Sigmoid colon (tissue), 7 donors: ENCODE data around the gene ZNF484. TPM values are rescaled to one million over a fixed set of nuclear protein-coding genes. Genes with fewer than 3 reads are reported as not detected.

Source experiments
- DNase-seq: peaks from one replicate; pipeline ENCODE4 v3.0.0-alpha.2; 2019
- H3K27ac ChIP-seq, 4 donors: fragments of 200-600 bp; sonication (generic); one replicate each; pipeline ENCODE4 v1.5.1; 2016 to 2019; ENCODE audit warnings: mild to moderate bottlenecking in 1 of 4
- H3K27me3 ChIP-seq, 3 donors: fragments of 200-600 bp; sonication (generic); one replicate each; pipeline ENCODE4 v1.5.1; 2019; ENCODE audit warnings: mild to moderate bottlenecking in 1 of 3
- H3K36me3 ChIP-seq, 4 donors: fragments of 200-600 bp; sonication (generic); one replicate each; pipeline ENCODE4 v1.5.1; 2016 to 2019
- H3K4me1 ChIP-seq, 4 donors: fragments of 200-600 bp; sonication (generic); one replicate each; pipeline ENCODE4 v1.5.1; 2017 to 2019
- H3K4me3 ChIP-seq, 4 donors: fragments of 200-600 bp; sonication (generic); one replicate each; pipeline ENCODE4 v1.5.1; 2017 to 2019; ENCODE audit warnings: mild to moderate bottlenecking in 2 of 4, moderate library complexity in 1 of 4
- H3K9me3 ChIP-seq, 4 donors: fragments of 200-600 bp in 3 of 4; sonication (generic) in 3 of 4; one replicate each; pipeline versions ENCODE4 v1.5.1 to v1.6.1; 2013 to 2019
- EP300 ChIP-seq, 4 donors: sonication (generic); formaldehyde crosslinking; IDR thresholded peaks; one replicate each; pipeline ENCODE4 v1.6.1; 2017; ENCODE audit warnings: antibody characterized with exemption in 4 of 4
- POLR2A ChIP-seq, 2 donors: fragments of 450-650 bp; IDR thresholded peaks; one replicate each; pipeline ENCODE4 v1.6.1; 2016; ENCODE audit warnings: antibody characterized with exemption in 2 of 2, mild to moderate bottlenecking in 2 of 2, moderate library complexity in 2 of 2
- POLR2AphosphoS5 ChIP-seq, 4 donors: sonication (generic); formaldehyde crosslinking; IDR thresholded peaks; one replicate each; pipeline ENCODE4 v1.6.1; 2017; ENCODE audit warnings: antibody characterized with exemption in 4 of 4
- WGBS, 2 donors: extraction: QIAGEN DNeasy Blood & Tissue Kit; methylation state at CpG; one replicate each; pipeline ENCODE4 v1.1.7; 2013; 5-methylcytosine and 5-hydroxymethylcytosine counted together
- intact Hi-C: fragments of 100-400 bp; cut with DNase I; formaldehyde crosslinking; loops from one replicate; pipeline ENCODE4 v1.15.1; 2023
- polyA plus RNA-seq, 3 donors: library from polyadenylated mRNA; stranded (reverse); fragments of 200-250 nt; gene quantifications; one replicate each; pipeline ENCODE4 v1.2.3, GENCODE V29; 2013
- small RNA-seq, 3 donors: library from RNA; depleted of rRNA; stranded (forward); fragments of <200 nt; gene quantifications; one replicate each; pipeline ENCODE3, GENCODE V24; 2016
- total RNA-seq, 4 donors: library from RNA; depleted of rRNA; stranded (reverse); fragments of >200 nt; gene quantifications; one replicate each; pipeline ENCODE4 v1.1.0, GENCODE V29; 2016
- TF ChIP-seq, protein P1 (sequence below), 4 experiments: fragments of 450-650 bp in 3 of 4; fragments of 200-600 bp in 1 of 4; IDR thresholded peaks; one replicate each; pipeline ENCODE4 v1.5.1; 2016 to 2019; ENCODE audit warnings: antibody characterized with exemption in 4 of 4, mild to moderate bottlenecking in 3 of 4, moderate library complexity in 2 of 4
- donor health status: healthy with polysubstance abuse.
- donor health status: Bipolar disorder and iron deficiency.
- donor health status: healthy.

Gene ZNF484
- total and polyA plus RNA-seq, 7 donors = 0.60 to 21.6 (median 11.2) TPM

DNA sequence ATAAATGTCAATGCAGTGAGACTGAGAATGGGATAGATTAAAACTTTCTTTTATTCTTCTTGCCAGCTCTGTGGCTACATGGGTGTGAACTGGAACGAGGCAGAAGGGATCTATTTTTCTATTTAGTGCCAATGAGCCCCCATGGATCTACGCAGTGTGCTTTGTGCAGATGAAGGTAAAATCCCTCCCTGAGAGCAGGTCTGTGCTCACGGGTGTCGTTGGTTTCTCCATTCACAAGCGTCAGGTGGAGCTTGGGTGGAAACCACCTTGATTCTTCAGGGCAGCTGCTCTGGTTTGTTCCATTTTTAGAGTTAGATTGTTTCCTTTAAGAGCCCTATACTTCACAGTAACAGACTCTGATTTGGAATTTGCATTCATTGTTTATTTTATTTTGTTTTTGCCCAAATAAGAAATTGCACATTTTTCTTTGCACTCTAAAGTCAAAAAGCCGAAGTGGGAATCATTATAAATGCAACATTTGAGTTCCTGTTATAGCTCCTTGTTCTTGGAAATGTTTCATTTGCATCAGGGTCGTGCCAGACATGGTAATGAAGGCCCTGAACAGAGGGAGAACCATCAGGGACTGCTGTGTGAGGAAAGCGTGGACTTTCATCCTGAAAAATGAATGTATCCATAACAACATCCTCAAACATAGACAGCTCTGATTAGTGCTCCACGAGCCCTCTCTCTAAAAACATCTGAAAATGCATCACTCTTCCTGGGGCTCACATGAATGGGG, 82.1 kb downstream of the ZNF484 start:
- H3K27me3 ChIP-seq = peaks cover 0 to 50% (median 0%) of the 10 kb centered on the region in 3 donors
- TF ChIP-seq, protein P1, sequence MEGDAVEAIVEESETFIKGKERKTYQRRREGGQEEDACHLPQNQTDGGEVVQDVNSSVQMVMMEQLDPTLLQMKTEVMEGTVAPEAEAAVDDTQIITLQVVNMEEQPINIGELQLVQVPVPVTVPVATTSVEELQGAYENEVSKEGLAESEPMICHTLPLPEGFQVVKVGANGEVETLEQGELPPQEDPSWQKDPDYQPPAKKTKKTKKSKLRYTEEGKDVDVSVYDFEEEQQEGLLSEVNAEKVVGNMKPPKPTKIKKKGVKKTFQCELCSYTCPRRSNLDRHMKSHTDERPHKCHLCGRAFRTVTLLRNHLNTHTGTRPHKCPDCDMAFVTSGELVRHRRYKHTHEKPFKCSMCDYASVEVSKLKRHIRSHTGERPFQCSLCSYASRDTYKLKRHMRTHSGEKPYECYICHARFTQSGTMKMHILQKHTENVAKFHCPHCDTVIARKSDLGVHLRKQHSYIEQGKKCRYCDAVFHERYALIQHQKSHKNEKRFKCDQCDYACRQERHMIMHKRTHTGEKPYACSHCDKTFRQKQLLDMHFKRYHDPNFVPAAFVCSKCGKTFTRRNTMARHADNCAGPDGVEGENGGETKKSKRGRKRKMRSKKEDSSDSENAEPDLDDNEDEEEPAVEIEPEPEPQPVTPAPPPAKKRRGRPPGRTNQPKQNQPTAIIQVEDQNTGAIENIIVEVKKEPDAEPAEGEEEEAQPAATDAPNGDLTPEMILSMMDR (IDR thresholded peaks at IDR 0.05) = no peak
- no peak for TF ChIP-seq POLR2AphosphoS5 (IDR thresholded peaks at IDR 0.05)
- no peak for TF ChIP-seq EP300 (IDR thresholded peaks at IDR 0.05)
- TF ChIP-seq POLR2A (IDR thresholded peaks at IDR 0.05) = no peak
- H3K9me3 ChIP-seq = no peaks in the 10 kb centered on the region
- no peaks in the 10 kb centered on the region for H3K36me3 ChIP-seq
- intact Hi-C loops = no loop called here
- H3K27ac ChIP-seq = no peak overlapping the region
- H3K4me3 ChIP-seq = no peak overlapping the region
- 38 to 62% methylated on average over 9 of the region's 9 CpGs for WGBS, 2 donors
- H3K4me1 ChIP-seq = peaks cover 0 to 2% (median 0%) of the 10 kb centered on the region in 4 donors
- no peak for DNase-seq

Small RNA genes within 50 kb of the gene (small RNA-seq; reads per million reads assigned to genes)
- 0 reads per million in 3 donors for gene RNU6-714P

Other genes starting within 250 kb of the ZNF484 start
- 10 to 100 TPM in 1 of 4 donors, 1 to 10 TPM in 3; 5.7 to 12.5 (median 6.9) TPM for gene IPPK, start 207.9 kb downstream of the ZNF484 start, total RNA-seq
- gene IPPK, start 207.9 kb downstream of the ZNF484 start, polyA plus RNA-seq = 1 to 10 TPM; 3.6 to 7.8 (median 4.4) TPM
- 10 to 100 TPM; 30.6 to 38.5 (median 34.2) TPM for gene BICD2, start 113.2 kb downstream of the ZNF484 start, total RNA-seq
- gene BICD2, start 113.2 kb downstream of the ZNF484 start, polyA plus RNA-seq = 1 to 10 TPM; 5.4 to 9.7 (median 9.0) TPM
- gene FGD3, start 69.5 kb upstream of the ZNF484 start, total RNA-seq = 1 to 10 TPM; 2.5 to 5.3 (median 4.2) TPM
- gene FGD3, start 69.5 kb upstream of the ZNF484 start, polyA plus RNA-seq = 10 to 100 TPM in 1 of 3 donors, 1 to 10 TPM in 2; 1.8 to 18.0 (median 2.5) TPM
- gene SUSD3, start 180.7 kb upstream of the ZNF484 start, total RNA-seq = 1 to 10 TPM; 1.9 to 7.2 (median 4.7) TPM
- 10 to 100 TPM in 1 of 3 donors, under 1 TPM in 1, not detected in 1; 0.92 to 15.2 TPM for gene SUSD3, start 180.7 kb upstream of the ZNF484 start, polyA plus RNA-seq
- 10 to 100 TPM; 51.2 to 88.4 (median 85.0) TPM for gene CARD19, start 218.2 kb upstream of the ZNF484 start, total RNA-seq
- gene CARD19, start 218.2 kb upstream of the ZNF484 start, polyA plus RNA-seq = 10 to 100 TPM; 56.8 to 87.2 (median 66.1) TPM